ENCODE measurements around the gene MITF. TPM values are rescaled to one million over a fixed set of nuclear protein-coding genes. Genes with fewer than 3 reads are reported as not detected.

MITF gene
- total and polyA plus RNA-seq, 2 donors (not counting 1 experiment from before 2014, with no cell fraction given) = 0.10 TPM; not detected in 1

DNA sequence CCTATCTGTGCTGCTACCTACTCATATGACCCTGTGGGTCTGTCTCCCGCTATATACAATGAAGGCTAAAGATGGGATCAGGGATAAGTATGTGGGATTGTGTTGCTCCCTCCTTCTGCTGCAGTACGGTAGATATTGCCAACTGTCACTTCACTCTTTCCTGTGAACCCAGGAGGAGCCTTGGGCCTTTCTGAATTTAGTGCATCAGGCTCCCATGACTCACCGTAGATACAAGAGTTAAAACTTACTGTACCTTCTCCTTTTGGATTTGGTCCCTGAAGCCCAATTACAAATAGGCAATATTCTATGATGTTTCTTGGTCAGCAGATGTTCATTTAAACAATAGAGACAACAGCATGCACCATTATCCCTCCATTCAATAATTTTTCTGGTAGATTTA, 27.4 kb downstream of the MITF start:
- Mint-ChIP-seq H3K4me3 (no peak overlapping the region), H3K27ac (no peak overlapping the region), H3K4me1 (no peaks in the 10 kb centered on the region), H3K9me3 (ENCODE audit: insufficient read depth) (no peaks in the 10 kb centered on the region), H3K27me3 (no peaks in the 10 kb centered on the region)
- Histone ChIP-seq H2AFZ (ENCODE audit: insufficient read depth, low read depth, low read length, poor library complexity, severe bottlenecking) (no peak overlapping the region), H3K27me3 (replicated peaks in 1 of 4; ENCODE audit: control extremely low read depth in 1 of 4, control insufficient read depth in 3 of 4, insufficient read depth in 4 of 4, low read length in 3 of 4) (no peaks in the 10 kb centered on the region), H3K9ac (ENCODE audit: low read length) (no peak overlapping the region), H3K4me1 (ENCODE audit: control insufficient read depth in 2 of 2, insufficient read depth in 2 of 2, low read length in 2 of 2) (no peaks in the 10 kb centered on the region), H3K9me3 (ENCODE audit: control extremely low read depth in 1 of 3, control insufficient read depth in 2 of 3, insufficient read depth in 1 of 3, low read length in 2 of 3) (no peaks in the 10 kb centered on the region), H3K27ac (ENCODE audit: low read length in 2 of 2) (no peak overlapping the region), H3K4me2 (replicated peaks; ENCODE audit: low read depth, low read length, poor library complexity, severe bottlenecking) (no peak overlapping the region), H3K79me2 (ENCODE audit: control insufficient read depth, insufficient read depth, low read length) (no peaks in the 10 kb centered on the region), H3K36me3 (replicated peaks in 1 of 2; ENCODE audit: control extremely low read depth in 1 of 2, control insufficient read depth in 1 of 2, extremely low read depth in 1 of 2, insufficient read depth in 2 of 2, low read length in 1 of 2) (no peaks in the 10 kb centered on the region), H4K20me1 (ENCODE audit: control insufficient read depth, insufficient read depth, low read length, poor library complexity, severe bottlenecking) (no peaks in the 10 kb centered on the region), H3K4me3 (ENCODE audit: control extremely low read depth in 1 of 5, extremely low read depth in 1 of 5, insufficient read depth in 1 of 5, low read depth in 2 of 5, low read length in 4 of 5) (no peak overlapping the region)
- intact Hi-C loops (cut with micrococcal nuclease) = no loop called here
- DNase-seq (no peak), ATAC-seq (ENCODE audit: low read depth) (no peak)
- TF ChIP-seq, protein P1, sequence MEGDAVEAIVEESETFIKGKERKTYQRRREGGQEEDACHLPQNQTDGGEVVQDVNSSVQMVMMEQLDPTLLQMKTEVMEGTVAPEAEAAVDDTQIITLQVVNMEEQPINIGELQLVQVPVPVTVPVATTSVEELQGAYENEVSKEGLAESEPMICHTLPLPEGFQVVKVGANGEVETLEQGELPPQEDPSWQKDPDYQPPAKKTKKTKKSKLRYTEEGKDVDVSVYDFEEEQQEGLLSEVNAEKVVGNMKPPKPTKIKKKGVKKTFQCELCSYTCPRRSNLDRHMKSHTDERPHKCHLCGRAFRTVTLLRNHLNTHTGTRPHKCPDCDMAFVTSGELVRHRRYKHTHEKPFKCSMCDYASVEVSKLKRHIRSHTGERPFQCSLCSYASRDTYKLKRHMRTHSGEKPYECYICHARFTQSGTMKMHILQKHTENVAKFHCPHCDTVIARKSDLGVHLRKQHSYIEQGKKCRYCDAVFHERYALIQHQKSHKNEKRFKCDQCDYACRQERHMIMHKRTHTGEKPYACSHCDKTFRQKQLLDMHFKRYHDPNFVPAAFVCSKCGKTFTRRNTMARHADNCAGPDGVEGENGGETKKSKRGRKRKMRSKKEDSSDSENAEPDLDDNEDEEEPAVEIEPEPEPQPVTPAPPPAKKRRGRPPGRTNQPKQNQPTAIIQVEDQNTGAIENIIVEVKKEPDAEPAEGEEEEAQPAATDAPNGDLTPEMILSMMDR (IDR thresholded peaks at IDR 0.05) = no peak
- TF ChIP-seq EZH2 (IDR thresholded peaks at IDR 0.05; ENCODE audit: borderline replicate concordance, insufficient read depth, low read depth, low read length, poor library complexity, severe bottlenecking) = no peak
- POLR2A ChIA-PET = no interaction called here
- CTCF ChIA-PET = no interaction called here
- 100% methylated on average over 1 of the region's 3 CpGs for WGBS (ENCODE audit: insufficient coverage)

DNA sequence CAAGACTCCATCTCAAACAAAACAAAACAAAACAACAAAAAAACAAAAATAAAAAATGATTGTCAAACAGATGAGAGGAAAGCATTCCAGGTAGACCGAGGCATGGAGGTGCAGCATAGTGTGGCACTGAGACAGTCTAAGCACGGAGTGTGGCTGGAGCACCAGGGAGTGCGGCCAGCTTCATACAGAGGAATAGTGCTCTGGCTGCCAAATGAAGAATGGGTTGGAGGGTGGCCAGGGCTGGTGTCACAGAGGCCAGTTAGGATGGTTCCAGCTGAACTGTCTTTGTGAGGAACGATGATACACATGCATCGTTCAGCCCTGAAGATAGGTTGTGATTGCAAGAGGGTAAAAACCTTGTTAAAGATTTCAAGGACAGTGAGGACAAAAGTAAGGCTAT, 28.3 kb downstream of the MITF start:
- no peak for ATAC-seq (ENCODE audit: low read depth)
- H3K4me1 Mint-ChIP-seq = no peaks in the 10 kb centered on the region
- no peaks in the 10 kb centered on the region for H3K79me2 ChIP-seq (ENCODE audit: control insufficient read depth, insufficient read depth, low read length)
- no peaks in the 10 kb centered on the region for H3K9me3 Mint-ChIP-seq (ENCODE audit: insufficient read depth)
- ChIA-PET POLR2A (no interaction called here), CTCF (no interaction called here)
- H3K4me2 ChIP-seq (replicated peaks; ENCODE audit: low read depth, low read length, poor library complexity, severe bottlenecking) = no peak overlapping the region
- WGBS (ENCODE audit: insufficient coverage) = 89% methylated on average over 5 of the region's 5 CpGs
- no peak overlapping the region for H2AFZ ChIP-seq (ENCODE audit: insufficient read depth, low read depth, low read length, poor library complexity, severe bottlenecking)
- no peak for TF ChIP-seq EZH2 (IDR thresholded peaks at IDR 0.05; ENCODE audit: borderline replicate concordance, insufficient read depth, low read depth, low read length, poor library complexity, severe bottlenecking)
- TF ChIP-seq, protein P1 (IDR thresholded peaks at IDR 0.05) = no peak
- no peaks in the 10 kb centered on the region for H3K27me3 ChIP-seq (replicated peaks in 1 of 4; ENCODE audit: control extremely low read depth in 1 of 4, control insufficient read depth in 3 of 4, insufficient read depth in 4 of 4, low read length in 3 of 4)
- H3K27ac Mint-ChIP-seq = no peak overlapping the region
- H3K9me3 ChIP-seq (ENCODE audit: control extremely low read depth in 1 of 3, control insufficient read depth in 2 of 3, insufficient read depth in 1 of 3, low read length in 2 of 3) = no peaks in the 10 kb centered on the region
- H3K4me3 ChIP-seq (ENCODE audit: control extremely low read depth in 1 of 5, extremely low read depth in 1 of 5, insufficient read depth in 1 of 5, low read depth in 2 of 5, low read length in 4 of 5) = no peak overlapping the region
- DNase-seq = no peak
- H4K20me1 ChIP-seq (ENCODE audit: control insufficient read depth, insufficient read depth, low read length, poor library complexity, severe bottlenecking) = no peaks in the 10 kb centered on the region
- H3K27me3 Mint-ChIP-seq = no peaks in the 10 kb centered on the region
- H3K36me3 ChIP-seq (replicated peaks in 1 of 2; ENCODE audit: control extremely low read depth in 1 of 2, control insufficient read depth in 1 of 2, extremely low read depth in 1 of 2, insufficient read depth in 2 of 2, low read length in 1 of 2) = no peaks in the 10 kb centered on the region
- no peak overlapping the region for H3K4me3 Mint-ChIP-seq
- intact Hi-C loops (cut with micrococcal nuclease) = no loop called here
- H3K27ac ChIP-seq (ENCODE audit: low read length in 2 of 2) = no peak overlapping the region
- no peak overlapping the region for H3K9ac ChIP-seq (ENCODE audit: low read length)
- H3K4me1 ChIP-seq (ENCODE audit: control insufficient read depth in 2 of 2, insufficient read depth in 2 of 2, low read length in 2 of 2) = no peaks in the 10 kb centered on the region
